HG03064 (cell line): ENCODE data around the gene KCTD11.
A peak's percentile ranks its signal among the peaks of the same experiment; 100 is the strongest.

Experiments used
- ATAC-seq: cut with Tn5 transposase; IDR thresholded peaks from one replicate; pipeline ENCODE4 v1.9.1; 2021; ENCODE audit warnings: low read depth; ENCODE audit not compliant: unreplicated experiment

The KCTD11 gene

GRCh38 chr17:7396147-7396546, 44.2 kb downstream of the KCTD11 start:
- ATAC-seq: no peak

GRCh38 chr17:7398612-7399011, 46.6 kb downstream of the KCTD11 start:
- ATAC-seq: no peak

- no peak for ATAC-seq
These were observed 51.2 kb downstream of the KCTD11 start for GRCh38 chr17:7403043-7403726.

- ATAC-seq: no peak
These were observed 51.7 kb downstream of the KCTD11 start for GRCh38 chr17:7403727-7403976.

GRCh38 chr17:7403977-7404736, 52.2 kb downstream of the KCTD11 start, which contains the start of gene TMEM256:
Gene TMEM256, minus strand, starts transcription at chr17:7404097. Its CDS starts 13 bp downstream, at chr17:7404084.
- peak; percentile 81 for ATAC-seq
